PC-3 (cell line): Measurements from ENCODE around the gene PI4KB. TPM values are rescaled to one million over a fixed set of nuclear protein-coding genes. Genes with fewer than 3 reads are reported as not detected.

Experiments
- ATAC-seq: fragments of 200-7000 bp; cut with Tn5 transposase; 2 replicates; pipeline ENCODE4 v1.9.1; 2020; ENCODE audit warnings: mild to moderate bottlenecking, moderate library complexity
- Bru-seq: library from RNA; stranded (reverse); fragments of 400-500 nt; gene quantifications from one replicate; lab custom pipeline; 2021; lab: Mats Ljungman, UMichigan
- BruChase-seq, 2 experiments: library from RNA; stranded (reverse); fragments of 400-500 nt; gene quantifications; one replicate each; lab custom pipeline; 2021; lab: Mats Ljungman, UMichigan
- BruUV-seq: library from RNA; stranded (reverse); fragments of 400-500 nt; replicated peaks from 2 replicates; lab custom pipeline; 2021; lab: Mats Ljungman, UMichigan
- CTCF ChIA-PET: fragments of 300-600 bp; sonication (Branson Sonifier 250); formaldehyde crosslinking; loops from one replicate; lab custom pipeline; 2022; ENCODE audit warnings: antibody characterized with exemption; lab: Charles Lee
- POLR2A ChIA-PET: fragments of 300-600 bp; sonication (Branson Sonifier 250); formaldehyde crosslinking; loops from one replicate; lab custom pipeline; 2022; ENCODE audit warnings: antibody characterized with exemption; ENCODE audit not compliant: unreplicated experiment; lab: Charles Lee
- DNase-seq: peaks from one replicate; pipeline ENCODE4 v3.0.0-alpha.2; 2015
- H2AFZ ChIP-seq: fragments of 300-600 bp; sonication (generic); 2 replicates; pipeline ENCODE4 v1.6.0; 2016; ENCODE audit warnings: antibody characterized with exemption, low read length
- H3F3A ChIP-seq: fragments of 300-600 bp; sonication (generic); one replicate; pipeline ENCODE4 v1.6.0; 2017; ENCODE audit warnings: antibody characterized with exemption, low read length, control low read depth, mild to moderate bottlenecking; ENCODE audit not compliant: unreplicated experiment
- H3K27ac ChIP-seq: fragments of 300-600 bp; sonication (generic); 2 replicates; pipeline ENCODE4 v1.5.1; 2016; ENCODE audit warnings: mild to moderate bottlenecking, low read length
- H3K27me3 ChIP-seq: fragments of 300-600 bp; sonication (generic); 2 replicates; pipeline ENCODE4 v1.6.1; 2016; ENCODE audit warnings: low read length, mixed read lengths
- H3K36me3 ChIP-seq: fragments of 300-600 bp; sonication (generic); 2 replicates; pipeline ENCODE4 v1.6.1; 2016; ENCODE audit warnings: low read depth, mixed run types, low read length, mixed read lengths
- H3K4me1 ChIP-seq: fragments of 300-600 bp; sonication (generic); 2 replicates; pipeline ENCODE4 v1.5.1; 2016; ENCODE audit warnings: low read length; ENCODE audit not compliant: insufficient read depth
- H3K4me2 ChIP-seq: fragments of 300-600 bp; sonication (generic); 2 replicates; pipeline ENCODE4 v1.6.0; 2016; ENCODE audit warnings: low read length
- H3K4me3 ChIP-seq: fragments of 300-600 bp; sonication (generic); 2 replicates; pipeline ENCODE4 v1.5.1; 2016; ENCODE audit warnings: mild to moderate bottlenecking, low read length, mixed read lengths
- H3K79me2 ChIP-seq: fragments of 300-600 bp; sonication (generic); 2 replicates; pipeline ENCODE4 v1.6.1; 2017; ENCODE audit warnings: low read length, mixed read lengths
- H3K9ac ChIP-seq: fragments of 300-600 bp; sonication (generic); 2 replicates; pipeline ENCODE4 v1.6.0; 2016; ENCODE audit warnings: mild to moderate bottlenecking, low read length
- H3K9me2 ChIP-seq: fragments of 300-600 bp; sonication (generic); replicated peaks from 2 replicates; pipeline ENCODE4 v1.6.1; 2016; ENCODE audit warnings: mixed run types, low read length, mixed read lengths
- H3K9me3 ChIP-seq: fragments of 300-600 bp; sonication (generic); 2 replicates; pipeline ENCODE4 v1.6.1; 2016; ENCODE audit warnings: low read length, mixed read lengths
- H4K20me1 ChIP-seq: fragments of 300-600 bp; sonication (generic); 2 replicates; pipeline ENCODE4 v1.6.1; 2016; ENCODE audit warnings: low read length, mixed read lengths
- EZH2 ChIP-seq: fragments of 300-600 bp; sonication (generic); IDR thresholded peaks from one replicate; pipeline ENCODE4 v1.6.1; 2017; ENCODE audit warnings: antibody characterized with exemption, mild to moderate bottlenecking, low read length; ENCODE audit not compliant: unreplicated experiment
- EZH2phosphoT487 ChIP-seq: fragments of 300-600 bp; sonication (generic); IDR thresholded peaks from 2 replicates; pipeline ENCODE4 v1.6.1; 2018; ENCODE audit warnings: mild to moderate bottlenecking, antibody characterized with exemption, low read length, borderline replicate concordance
- intact Hi-C: fragments of 100-400 bp; cut with micrococcal nuclease; formaldehyde crosslinking; loops from 2 replicates; pipeline ENCODE4 v1.9.0; 2023
- long read RNA-seq: library from polyadenylated mRNA; unstranded; transcript quantifications from one replicate; pipeline ENCODE4 v2.0.0, GENCODE V29; 2021; ENCODE audit not compliant: unreplicated experiment
- total RNA-seq: library from RNA; depleted of rRNA; stranded (reverse); fragments of >200 nt; gene quantifications from 2 replicates; pipeline ENCODE4 v1.2.3, GENCODE V29; 2014; rRNA removed
- TF ChIP-seq, protein P1 (sequence below): fragments of 300-600 bp; sonication (generic); conservative IDR thresholded peaks from 2 replicates; pipeline ENCODE4 v1.5.1; 2017; ENCODE audit warnings: antibody characterized with exemption, low read depth, mild to moderate bottlenecking, low read length

The PI4KB gene
- total RNA-seq = 75.6 and 99.5 TPM in 2 replicates
- Bru-seq, nascent RNA = percentile 87 among the genes with signal in this experiment
- percentile 93 among the genes with signal in this experiment for BruChase-seq, experiment 1, labeled RNA remaining after a 6-hour chase
- percentile 88 among the genes with signal in this experiment for BruChase-seq, experiment 2, labeled RNA remaining after a 2-hour chase
- long read RNA-seq, transcript PI4KB-201 (13 exons, 3,331 nt) = minor isoform, 6 of 398 reads
- long read RNA-seq, transcript PI4KB-203 (11 exons, 3,934 nt) = major isoform, 55 of 398 reads
- long read RNA-seq, partial matches to known transcripts = 246 of 398 reads
- long read RNA-seq, other reads (novel, unspliced or antisense) = 82 of 398 reads

- Histone ChIP-seq H3K27ac (peak within 1 kb of the TSS; percentile 85), H3K9me2 (no peaks in the 10 kb centered on the region), H3K36me3 (peaks cover 16% of the 10 kb centered on the region), H4K20me1 (peaks cover 3% of the 10 kb centered on the region; the same call in 1 of the 2 replicates), H3F3A (no peaks in the 10 kb centered on the region), H3K27me3 (no peaks in the 10 kb centered on the region), H3K4me1 (peaks cover 37% of the 10 kb centered on the region), H2AFZ (peak within 1 kb of the TSS; percentile 91), H3K79me2 (peaks cover 49% of the 10 kb centered on the region), H3K4me2 (peak within 1 kb of the TSS; percentile 98), H3K9ac (peak within 1 kb of the TSS; percentile 92), H3K9me3 (no peaks in the 10 kb centered on the region), H3K4me3 (peak within 1 kb of the TSS; percentile 72)
- DNase-seq (peak; percentile 100), ATAC-seq (peak; percentile 83)
- TF ChIP-seq EZH2phosphoT487 = no peak
- TF ChIP-seq, protein P1, sequence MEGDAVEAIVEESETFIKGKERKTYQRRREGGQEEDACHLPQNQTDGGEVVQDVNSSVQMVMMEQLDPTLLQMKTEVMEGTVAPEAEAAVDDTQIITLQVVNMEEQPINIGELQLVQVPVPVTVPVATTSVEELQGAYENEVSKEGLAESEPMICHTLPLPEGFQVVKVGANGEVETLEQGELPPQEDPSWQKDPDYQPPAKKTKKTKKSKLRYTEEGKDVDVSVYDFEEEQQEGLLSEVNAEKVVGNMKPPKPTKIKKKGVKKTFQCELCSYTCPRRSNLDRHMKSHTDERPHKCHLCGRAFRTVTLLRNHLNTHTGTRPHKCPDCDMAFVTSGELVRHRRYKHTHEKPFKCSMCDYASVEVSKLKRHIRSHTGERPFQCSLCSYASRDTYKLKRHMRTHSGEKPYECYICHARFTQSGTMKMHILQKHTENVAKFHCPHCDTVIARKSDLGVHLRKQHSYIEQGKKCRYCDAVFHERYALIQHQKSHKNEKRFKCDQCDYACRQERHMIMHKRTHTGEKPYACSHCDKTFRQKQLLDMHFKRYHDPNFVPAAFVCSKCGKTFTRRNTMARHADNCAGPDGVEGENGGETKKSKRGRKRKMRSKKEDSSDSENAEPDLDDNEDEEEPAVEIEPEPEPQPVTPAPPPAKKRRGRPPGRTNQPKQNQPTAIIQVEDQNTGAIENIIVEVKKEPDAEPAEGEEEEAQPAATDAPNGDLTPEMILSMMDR = no peak
- no peak for TF ChIP-seq EZH2
- ChIA-PET CTCF (interaction anchor here (0.6 to 4.2 kb wide), 5 partner anchors 13 to 212 kb away, joined by 3 to 35 read pairs (median 5); no protein-coding TSS in a partner anchor), POLR2A (interaction anchor here (0.5 to 1.1 kb wide), 9 partner anchors 13 to 1022 kb away, joined by 3 to 12 read pairs (median 6); partner anchors contain the start of gene CGN)
- intact Hi-C loops = loop anchor here (1.0 to 5.0 kb wide), 4 partner anchors 13 to 130 kb away; partner anchors contain the start of genes PIP5K1A and ZNF687
- no TSS peak for BruUV-seq
Observed at GRCh38 chr1:151327223-151327902, at the start of gene PI4KB. Gene PI4KB (minus strand): TSS chr1:151327416. CDS start chr1:151316481, 10,935 bp downstream.

- intact Hi-C loops = no loop called here
- TF ChIP-seq, protein P1 = no peak
- TF ChIP-seq EZH2 = no peak
- TF ChIP-seq EZH2phosphoT487 = no peak
- H3K4me3 ChIP-seq = no peak overlapping the region
- H3K79me2 ChIP-seq = no peaks in the 10 kb centered on the region
- ChIA-PET CTCF (interaction anchor here (0.6 kb wide), 1 partner anchor 72 kb away, joined by 3 read pairs; no protein-coding TSS in a partner anchor), POLR2A (no interaction called here)
- no peak overlapping the region for H3K27ac ChIP-seq
- no peak overlapping the region for H3K4me2 ChIP-seq
- no peak overlapping the region for H3K9ac ChIP-seq
- no peaks in the 10 kb centered on the region for H4K20me1 ChIP-seq
- no TSS peak for BruUV-seq
- no peaks in the 10 kb centered on the region for H3F3A ChIP-seq
- DNase-seq (no peak), ATAC-seq (no peak)
- no peak overlapping the region for H2AFZ ChIP-seq
- no peaks in the 10 kb centered on the region for H3K27me3 ChIP-seq
- peaks cover 31% of the 10 kb centered on the region for H3K4me1 ChIP-seq
- no peaks in the 10 kb centered on the region for H3K9me3 ChIP-seq
- no peaks in the 10 kb centered on the region for H3K36me3 ChIP-seq
- H3K9me2 ChIP-seq = no peaks in the 10 kb centered on the region
Observed at GRCh38 chr1:151373196-151373595, 46.0 kb upstream of the PI4KB start.
